Measurements from ENCODE around the gene PURA. TPM values are rescaled to one million over a fixed set of nuclear protein-coding genes. Genes with fewer than 3 reads are reported as not detected.

The PURA gene
- polyA plus RNA-seq, 1 donor from 2014 or later = 2.3 TPM

- no peak for TF ChIP-seq SMC3 (conservative IDR thresholded peaks at IDR 0.05; ENCODE audit: poor library complexity)
- TF ChIP-seq TAF1 (IDR thresholded peaks at IDR 0.05; ENCODE audit: low read depth) = no peak
- TF ChIP-seq EP300 (conservative IDR thresholded peaks at IDR 0.05; ENCODE audit: poor library complexity, severe bottlenecking) = no peak
- no peak for TF ChIP-seq RAD21 (conservative IDR thresholded peaks at IDR 0.05)
- no peak for TF ChIP-seq MXI1 (conservative IDR thresholded peaks at IDR 0.05; ENCODE audit: poor library complexity, severe bottlenecking)
- TF ChIP-seq CTCF (IDR thresholded peaks at IDR 0.05; ENCODE audit: poor library complexity, severe bottlenecking) = no peak
- no peak for TF ChIP-seq POLR2AphosphoS5 (IDR thresholded peaks at IDR 0.05)
- no peak for TF ChIP-seq REST (IDR thresholded peaks at IDR 0.05; ENCODE audit: borderline replicate concordance)
- TF ChIP-seq EZH2 (IDR thresholded peaks at IDR 0.05; ENCODE audit: borderline replicate concordance, insufficient read depth, low read length, poor library complexity, severe bottlenecking) = no peak
- Histone ChIP-seq H4K20me1 (ENCODE audit: insufficient read depth) (peaks cover 3% of the 10 kb centered on the region), H3K9ac (ENCODE audit: low read length) (peak overlapping the region; percentile 73), H3K36me3 (ENCODE audit: insufficient read depth, low read length) (no peaks in the 10 kb centered on the region), H3F3A (ENCODE audit: insufficient read depth, low read length, poor library complexity, severe bottlenecking) (no peaks in the 10 kb centered on the region), H3K27me3 (ENCODE audit: insufficient read depth, low read depth, low read length) (peaks cover 90% of the 10 kb centered on the region), H2AFZ (ENCODE audit: low read depth, low read length) (peak overlapping the region; percentile 65), H3K9me2 (ENCODE audit: insufficient read depth, low read length) (no peaks in the 10 kb centered on the region), H3K27ac (ENCODE audit: low read length) (peak overlapping the region; percentile 49), H3K79me2 (replicated peaks; ENCODE audit: insufficient read depth, low read length) (no peaks in the 10 kb centered on the region), H3K4me2 (ENCODE audit: low read length) (peak overlapping the region; percentile 59), H3K9me3 (ENCODE audit: low read length) (no peaks in the 10 kb centered on the region), H3K4me3 (ENCODE audit: low read length) (peak overlapping the region; percentile 81)
Observed at GRCh38 chr5:140106805-140107311, 7.1 kb upstream of the PURA start.

- TF ChIP-seq REST (IDR thresholded peaks at IDR 0.05; ENCODE audit: borderline replicate concordance) (peak; percentile 43), EP300 (conservative IDR thresholded peaks at IDR 0.05; ENCODE audit: poor library complexity, severe bottlenecking) (peak; percentile 63), RAD21 (conservative IDR thresholded peaks at IDR 0.05) (no peak), SMC3 (conservative IDR thresholded peaks at IDR 0.05; ENCODE audit: poor library complexity) (peak; percentile 51), TAF1 (IDR thresholded peaks at IDR 0.05; ENCODE audit: low read depth) (peak; percentile 44), EZH2 (IDR thresholded peaks at IDR 0.05; ENCODE audit: borderline replicate concordance, insufficient read depth, low read length, poor library complexity, severe bottlenecking) (no peak), CTCF (IDR thresholded peaks at IDR 0.05; ENCODE audit: poor library complexity, severe bottlenecking) (peak; percentile 62), MXI1 (conservative IDR thresholded peaks at IDR 0.05; ENCODE audit: poor library complexity, severe bottlenecking) (peak; percentile 59), POLR2AphosphoS5 (IDR thresholded peaks at IDR 0.05) (peak; percentile 77)
- Histone ChIP-seq H3K9me3 (ENCODE audit: low read length) (no peaks in the 10 kb centered on the region), H3K36me3 (ENCODE audit: insufficient read depth, low read length) (no peaks in the 10 kb centered on the region), H3K27ac (ENCODE audit: low read length) (peak overlapping the region; percentile 55), H3K4me2 (ENCODE audit: low read length) (peak overlapping the region; percentile 59), H3F3A (ENCODE audit: insufficient read depth, low read length, poor library complexity, severe bottlenecking) (no peaks in the 10 kb centered on the region), H3K9me2 (ENCODE audit: insufficient read depth, low read length) (no peaks in the 10 kb centered on the region), H2AFZ (ENCODE audit: low read depth, low read length) (peak overlapping the region; percentile 65), H3K4me3 (ENCODE audit: low read length) (peak overlapping the region; percentile 81), H3K79me2 (replicated peaks; ENCODE audit: insufficient read depth, low read length) (no peaks in the 10 kb centered on the region), H3K9ac (ENCODE audit: low read length) (peak overlapping the region; percentile 73), H3K27me3 (ENCODE audit: insufficient read depth, low read depth, low read length) (peaks cover 91% of the 10 kb centered on the region), H4K20me1 (ENCODE audit: insufficient read depth) (peaks cover 3% of the 10 kb centered on the region)
Observed at GRCh38 chr5:140107312-140108092, 6.4 kb upstream of the PURA start.
